Measurements from ENCODE around the gene ABHD16A. TPM values are rescaled to one million over a fixed set of nuclear protein-coding genes. Genes with fewer than 3 reads are reported as not detected.

The ABHD16A gene
- total and polyA plus RNA-seq, 2 of the 13 experiments (the other 11 are each of a cell fraction or from before 2014, with no cell fraction given): 43.5 to 45.4 TPM

DNA sequence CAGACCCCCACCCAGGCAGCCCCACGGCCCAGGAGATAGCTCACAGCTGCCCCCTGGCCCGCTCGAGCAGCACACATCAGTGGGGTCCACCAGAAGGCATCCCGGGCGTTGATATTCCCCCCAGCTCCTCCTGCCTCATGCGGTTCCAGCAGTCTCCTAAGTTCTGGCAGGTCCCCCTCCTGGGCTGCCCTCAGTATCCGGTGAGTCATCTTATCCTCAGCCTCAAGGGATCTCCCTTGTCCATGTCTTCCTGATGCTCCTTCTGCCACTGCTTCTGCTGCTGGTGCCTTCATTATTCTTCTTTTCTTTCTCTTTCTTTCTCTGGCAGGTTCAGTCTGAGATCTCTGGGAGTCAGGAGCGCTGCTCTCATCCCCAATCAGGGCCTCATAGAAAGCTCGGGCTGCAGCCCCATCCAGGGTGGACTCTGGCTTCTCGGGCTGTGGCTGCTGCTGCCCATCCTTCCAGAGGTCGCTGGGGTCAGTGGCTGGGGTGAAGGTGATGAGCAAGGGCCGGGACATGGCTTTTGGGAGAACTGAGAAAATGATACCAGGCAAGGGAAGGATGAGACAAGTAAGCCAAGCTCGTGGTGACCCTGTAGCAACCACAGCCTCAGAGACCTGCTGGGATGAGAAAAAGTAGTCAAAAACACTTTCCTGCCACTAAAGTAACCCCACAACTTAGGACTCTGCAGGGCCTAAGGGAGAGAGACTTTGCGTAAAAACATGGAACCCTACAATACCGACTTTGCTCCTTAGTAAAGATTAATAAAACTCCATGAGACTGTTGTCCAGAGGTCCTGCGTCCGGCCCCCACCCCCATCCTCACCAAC, 38.9 kb downstream of the ABHD16A start:
- Histone ChIP-seq H3K4me1 (ENCODE audit: insufficient read depth, low read length) (peaks cover 77% of the 10 kb centered on the region), H3K9me3 (ENCODE audit: low read length) (no peaks in the 10 kb centered on the region), H3K4me2 (ENCODE audit: low read depth, low read length) (peak overlapping the region; percentile 94), H3K36me3 (replicated peaks in 1 of 2; ENCODE audit: control insufficient read depth in 1 of 2, insufficient read depth in 2 of 2, low read length in 2 of 2) (peaks cover 17 to 32% of the 10 kb centered on the region in 2 experiments), H4K20me1 (ENCODE audit: insufficient read depth, low read length) (peaks cover 8% of the 10 kb centered on the region; the same call in 1 of the 2 replicates), H3K27me3 (ENCODE audit: control insufficient read depth in 1 of 2, insufficient read depth in 2 of 2, low read length in 2 of 2) (no peaks in the 10 kb centered on the region; a peak in 1 of 5 replicates), H2AFZ (ENCODE audit: low read length) (no peak overlapping the region), H3K4me3 (replicated peaks in 1 of 3; ENCODE audit: insufficient read depth in 1 of 3, low read depth in 2 of 3, low read length in 3 of 3) (peak overlapping the region; percentile 69 to 98 (median 71)), H3K79me2 (ENCODE audit: insufficient read depth, low read length) (peaks cover 66% of the 10 kb centered on the region), H3K27ac (ENCODE audit: extremely low read length, insufficient read depth, low read length) (peak overlapping the region; percentile 99), H3K9ac (ENCODE audit: insufficient read depth, low read depth, low read length) (peak overlapping the region; percentile 98)
- DNase-seq (ENCODE audit: low spot score) (no peak), ATAC-seq (no peak; the same call in 1 of the 3 replicates), FAIRE-seq (no peak)
- 28% methylated on average over 17 of the region's 17 CpGs for WGBS (ENCODE audit: low lambda C conversion rate)
- in situ Hi-C loops (cut with HindIII; ENCODE audit: extremely low pct_ligation_motif_present, low pct_unique_long_range_greater_than_20kb) (no loop called here), intact Hi-C loops (cut with micrococcal nuclease; ENCODE audit: unreplicated experiment) (no loop called here)
- ChIA-PET POLR2A (interaction anchor here (0.8 to 7.4 kb wide), 35 partner anchors 7 to 513 kb away, joined by 3 to 438 read pairs (median 4); partner anchors contain the start of genes ABHD16A, APOM, BAG6 and CFB), CTCF (ENCODE audit: low intra/inter-chr PET ratio, low total read pairs) (no interaction called here)
- TSS peak; percentile 71 for BruUV-seq (replicated peaks)
- TF ChIP-seq MLX (CRISPR knock-in tag; IDR thresholded peaks at IDR 0.05) (0 out of 2 replicates have a peak, but pooled peaks have one; percentile 0), STAT6 (CRISPR knock-in tag; IDR thresholded peaks at IDR 0.05; ENCODE audit: borderline replicate concordance) (no peak), NR2F2 (IDR thresholded peaks at IDR 0.05; ENCODE audit: borderline replicate concordance, low read depth) (peak; percentile 16), RAD51 (IDR thresholded peaks at IDR 0.05; ENCODE audit: borderline replicate concordance) (no peak), ZNF446 (CRISPR knock-in tag; IDR thresholded peaks at IDR 0.05) (no peak), KDM5B (CRISPR knock-in tag; IDR thresholded peaks at IDR 0.05; ENCODE audit: borderline replicate concordance) (no peak; the same call in 1 of the 2 replicates), ZNF44 (CRISPR knock-in tag; IDR thresholded peaks at IDR 0.05) (no peak), HNRNPH1 (optimal IDR thresholded peaks at IDR 0.05; ENCODE audit: low read depth, low read length) (peak; percentile 76), ETV5 (CRISPR knock-in tag; IDR thresholded peaks at IDR 0.05; ENCODE audit: borderline replicate concordance) (peak; percentile 4; the same call in 1 of the 2 replicates), SKIL (CRISPR knock-in tag; IDR thresholded peaks at IDR 0.05; ENCODE audit: borderline replicate concordance) (0 out of 2 replicates have a peak, but pooled peaks have one; percentile 29), ATF7 (IDR thresholded peaks at IDR 0.05) (no peak), ATF7 (CRISPR knock-in tag; IDR thresholded peaks at IDR 0.05) (no peak), KDM5A (IDR thresholded peaks at IDR 0.05; ENCODE audit: borderline replicate concordance, low read length) (no peak), ZNF101 (CRISPR knock-in tag; IDR thresholded peaks at IDR 0.05; ENCODE audit: borderline replicate concordance, low read depth) (no peak), ZNF468 (CRISPR knock-in tag; IDR thresholded peaks at IDR 0.05) (no peak), ZNF547 (CRISPR knock-in tag; IDR thresholded peaks at IDR 0.05) (peak; percentile 23; the same call in 1 of the 2 replicates), NFKBIZ (CRISPR knock-in tag; IDR thresholded peaks at IDR 0.05) (no peak), ZNF83 (CRISPR knock-in tag; IDR thresholded peaks at IDR 0.05; ENCODE audit: borderline replicate concordance) (peak; percentile 39; the same call in 1 of the 2 replicates)
